B cell (primary cell): Measurements from ENCODE around the gene ZPBP2.

ENCODE experiments used
- EZH2 ChIP-seq: IDR thresholded peaks from 2 replicates; pipeline ENCODE4 v1.6.1; 2012; ENCODE audit warnings: borderline replicate concordance, low read depth, mild to moderate bottlenecking, moderate library complexity, low read length; ENCODE audit not compliant: insufficient read depth, poor library complexity, severe bottlenecking
- TF ChIP-seq, protein P1 (sequence below): fragments of 200-600 bp; IDR thresholded peaks from one replicate; pipeline ENCODE4 v1.8.0; 2022; ENCODE audit warnings: antibody characterized with exemption, mild to moderate bottlenecking

DNA sequence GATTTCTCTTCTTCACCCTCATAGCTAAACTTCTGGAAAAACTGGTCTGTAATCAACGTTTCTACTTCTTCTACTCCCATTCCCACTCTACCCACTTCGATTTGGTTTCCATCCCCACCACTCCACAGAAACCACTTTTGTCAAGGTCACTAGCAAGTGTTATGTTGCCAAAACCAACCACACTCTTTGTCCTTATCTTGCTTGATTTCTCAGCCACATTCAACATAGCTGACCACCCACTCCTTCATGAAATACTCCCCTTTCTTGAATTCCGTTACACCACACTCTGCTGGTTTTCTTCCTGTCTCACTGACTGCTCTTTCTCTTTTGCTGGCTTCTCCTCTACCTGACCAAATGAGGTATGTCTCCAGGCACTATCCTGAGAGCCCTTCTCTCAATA lies 15.8 kb upstream of the ZPBP2 start:
- TF ChIP-seq EZH2, result no peak
- TF ChIP-seq, protein P1, sequence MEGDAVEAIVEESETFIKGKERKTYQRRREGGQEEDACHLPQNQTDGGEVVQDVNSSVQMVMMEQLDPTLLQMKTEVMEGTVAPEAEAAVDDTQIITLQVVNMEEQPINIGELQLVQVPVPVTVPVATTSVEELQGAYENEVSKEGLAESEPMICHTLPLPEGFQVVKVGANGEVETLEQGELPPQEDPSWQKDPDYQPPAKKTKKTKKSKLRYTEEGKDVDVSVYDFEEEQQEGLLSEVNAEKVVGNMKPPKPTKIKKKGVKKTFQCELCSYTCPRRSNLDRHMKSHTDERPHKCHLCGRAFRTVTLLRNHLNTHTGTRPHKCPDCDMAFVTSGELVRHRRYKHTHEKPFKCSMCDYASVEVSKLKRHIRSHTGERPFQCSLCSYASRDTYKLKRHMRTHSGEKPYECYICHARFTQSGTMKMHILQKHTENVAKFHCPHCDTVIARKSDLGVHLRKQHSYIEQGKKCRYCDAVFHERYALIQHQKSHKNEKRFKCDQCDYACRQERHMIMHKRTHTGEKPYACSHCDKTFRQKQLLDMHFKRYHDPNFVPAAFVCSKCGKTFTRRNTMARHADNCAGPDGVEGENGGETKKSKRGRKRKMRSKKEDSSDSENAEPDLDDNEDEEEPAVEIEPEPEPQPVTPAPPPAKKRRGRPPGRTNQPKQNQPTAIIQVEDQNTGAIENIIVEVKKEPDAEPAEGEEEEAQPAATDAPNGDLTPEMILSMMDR, result no peak
